H9 (cell line): ENCODE measurements around the gene WDR43. TPM values are rescaled to one million over a fixed set of nuclear protein-coding genes. Genes with fewer than 3 reads are reported as not detected.

Source experiments
- DNase-seq: peaks from one replicate; pipeline ENCODE4 v3.0.0-alpha.2; 2017
- H2AFZ ChIP-seq: one replicate; pipeline ENCODE4 v1.6.1; 2013; ENCODE audit warnings: mild to moderate bottlenecking, low read length, control low read depth, moderate library complexity
- H2AK5ac ChIP-seq: 2 replicates; pipeline ENCODE4 v1.6.1; 2013; ENCODE audit warnings: low read length, control low read depth, mixed read lengths; ENCODE audit not compliant: insufficient read length
- H2BK120ac ChIP-seq: one replicate; pipeline ENCODE4 v1.6.1; 2013; ENCODE audit warnings: low read depth, mild to moderate bottlenecking, low read length, control low read depth, inconsistent platforms; ENCODE audit not compliant: poor library complexity, severe bottlenecking
- H2BK12ac ChIP-seq: 2 replicates; pipeline ENCODE4 v1.6.1; 2013; ENCODE audit warnings: low read length, control low read depth, mixed read lengths, low read depth; ENCODE audit not compliant: insufficient read length
- H2BK15ac ChIP-seq: 2 replicates; pipeline ENCODE4 v1.6.1; 2013; ENCODE audit warnings: low read depth, low read length, control low read depth
- H2BK20ac ChIP-seq: one replicate; pipeline ENCODE4 v1.6.1; 2013; ENCODE audit warnings: low read depth, mild to moderate bottlenecking, low read length, control low read depth, inconsistent platforms; ENCODE audit not compliant: poor library complexity, severe bottlenecking
- H2BK5ac ChIP-seq: 2 replicates; pipeline ENCODE4 v1.6.1; 2013; ENCODE audit warnings: low read length, control low read depth, mixed read lengths; ENCODE audit not compliant: insufficient read length
- H3K14ac ChIP-seq: 2 replicates; pipeline ENCODE4 v1.6.1; 2013; ENCODE audit warnings: low read length, control low read depth; ENCODE audit not compliant: insufficient read depth
- H3K18ac ChIP-seq: 2 replicates; pipeline ENCODE4 v1.6.1; 2013; ENCODE audit warnings: low read depth, mild to moderate bottlenecking, mixed read lengths, low read length, control low read depth; ENCODE audit not compliant: insufficient read length
- H3K23ac ChIP-seq: 2 replicates; pipeline ENCODE4 v1.6.1; 2013; ENCODE audit warnings: low read length, control low read depth, mixed read lengths, low read depth; ENCODE audit not compliant: insufficient read length
- H3K23me2 ChIP-seq: 2 replicates; pipeline ENCODE4 v1.6.1; 2013; ENCODE audit warnings: low read depth, mild to moderate bottlenecking, mixed read lengths, low read length, control low read depth; ENCODE audit not compliant: insufficient read length, poor library complexity, severe bottlenecking
- H3K27ac ChIP-seq: 2 replicates; pipeline ENCODE4 v1.5.1; 2013; ENCODE audit warnings: low read length, control low read depth, mixed read lengths, low read depth; ENCODE audit not compliant: insufficient read length
- H3K27me3 ChIP-seq: 2 replicates; pipeline ENCODE4 v1.6.1; 2013; ENCODE audit warnings: low read length, control low read depth, inconsistent platforms; ENCODE audit not compliant: insufficient read depth
- H3K4ac ChIP-seq: 2 replicates; pipeline ENCODE4 v1.6.1; 2013; ENCODE audit warnings: low read depth, mild to moderate bottlenecking, control low read depth, inconsistent platforms, low read length, moderate library complexity
- H3K4me1 ChIP-seq: 2 replicates; pipeline ENCODE4 v1.6.1; 2013; ENCODE audit warnings: low read length, control low read depth, inconsistent platforms; ENCODE audit not compliant: insufficient read depth
- H3K4me2 ChIP-seq: 2 replicates; pipeline ENCODE4 v1.6.1; 2013; ENCODE audit warnings: low read length, control low read depth, mixed read lengths; ENCODE audit not compliant: insufficient read length, insufficient read depth
- H3K56ac ChIP-seq: 2 replicates; pipeline ENCODE4 v1.6.1; 2013; ENCODE audit warnings: low read depth, mild to moderate bottlenecking, mixed read lengths, low read length, control low read depth; ENCODE audit not compliant: insufficient read length
- H3K79me1 ChIP-seq: 2 replicates; pipeline ENCODE4 v1.6.1; 2013; ENCODE audit warnings: low read depth, mild to moderate bottlenecking, moderate library complexity, low read length, control low read depth, inconsistent platforms; ENCODE audit not compliant: insufficient read depth, poor library complexity, severe bottlenecking
- H3K79me2 ChIP-seq: 2 replicates; pipeline ENCODE4 v1.6.1; 2013; ENCODE audit warnings: low read length, control low read depth, inconsistent platforms; ENCODE audit not compliant: insufficient read depth
- H3K9ac ChIP-seq: 2 replicates; pipeline ENCODE4 v1.6.1; 2013; ENCODE audit warnings: low read length, control low read depth, mixed read lengths; ENCODE audit not compliant: insufficient read length; ENCODE audit errors: extremely low read depth
- H3K9me3 ChIP-seq: one replicate; pipeline ENCODE4 v1.6.1; 2013; ENCODE audit warnings: low read depth, low read length, inconsistent platforms; ENCODE audit not compliant: control insufficient read depth
- H3T11ph ChIP-seq: one replicate; pipeline ENCODE4 v1.6.1; 2013; ENCODE audit warnings: mild to moderate bottlenecking, low read length, control low read depth, inconsistent platforms
- H4K20me1 ChIP-seq: one replicate; pipeline ENCODE4 v1.6.1; 2013; ENCODE audit not compliant: control insufficient read depth, insufficient read length, insufficient read depth
- H4K5ac ChIP-seq: 2 replicates; pipeline ENCODE4 v1.6.1; 2013; ENCODE audit warnings: low read depth, mild to moderate bottlenecking, mixed read lengths, low read length, control low read depth; ENCODE audit not compliant: insufficient read length
- H4K8ac ChIP-seq: replicated peaks from 2 replicates; pipeline ENCODE4 v1.6.1; 2013; ENCODE audit warnings: low read length, control low read depth, mixed read lengths, low read depth; ENCODE audit not compliant: insufficient read length
- H4K91ac ChIP-seq: 2 replicates; pipeline ENCODE4 v1.6.1; 2013; ENCODE audit warnings: low read depth, mild to moderate bottlenecking, moderate library complexity, mixed read lengths, low read length, control low read depth; ENCODE audit not compliant: insufficient read length
- H3K27ac Mint-ChIP-seq, 3 experiments: 2 replicates in 2 of 3; 3 replicates in 1 of 3; pipeline ENCODE4 v1.8.0; 2020 to 2021; ENCODE audit warnings: mixed read lengths in 3 of 3, mild to moderate bottlenecking in 1 of 3, moderate library complexity in 1 of 3
- H3K27me3 Mint-ChIP-seq: 2 replicates; pipeline ENCODE4 v1.8.0; 2021; ENCODE audit warnings: low read depth, mild to moderate bottlenecking, moderate library complexity, mixed read lengths
- H3K36me3 Mint-ChIP-seq, 3 experiments: 2 replicates in 2 of 3; 3 replicates in 1 of 3; pipeline ENCODE4 v1.8.0; 2020 to 2021; ENCODE audit warnings: low read depth in 3 of 3, mixed read lengths in 3 of 3; ENCODE audit not compliant: insufficient read depth in 1 of 3
- H3K4me1 Mint-ChIP-seq, 2 experiments: 2 replicates each; pipeline ENCODE4 v1.8.0; 2020; ENCODE audit warnings: mixed read lengths in 2 of 2
- H3K4me3 Mint-ChIP-seq, 2 experiments: 2 replicates in 1 of 2; 3 replicates in 1 of 2; pipeline ENCODE4 v1.8.0; 2020 to 2021; ENCODE audit warnings: mild to moderate bottlenecking in 2 of 2, mixed read lengths in 2 of 2, moderate library complexity in 1 of 2
- H3K9me3 Mint-ChIP-seq, 2 experiments: 2 replicates in 1 of 2; 3 replicates in 1 of 2; pipeline ENCODE4 v1.8.0; 2020; ENCODE audit warnings: mild to moderate bottlenecking in 2 of 2, mixed read lengths in 2 of 2, moderate library complexity in 1 of 2
- WGBS: extraction: QIAGEN DNeasy Blood & Tissue Kit; methylation state at CpG from one replicate; pipeline ENCODE4 v1.1.7; 2013; ENCODE audit warnings: missing lambda C conversion rate, low lambda C conversion rate, mixed read lengths; ENCODE audit not compliant: insufficient read length; ENCODE audit errors: extremely low coverage; 5-methylcytosine and 5-hydroxymethylcytosine counted together
- total RNA-seq: library from RNA; stranded (reverse); gene quantifications from 2 replicates; pipeline ENCODE4 v1.2.1, GENCODE V29; 2021
- TF ChIP-seq, protein P1 (sequence below): fragments of 200-600 bp; sonication (generic); conservative IDR thresholded peaks from 3 replicates; pipeline ENCODE4 v1.8.0; 2021; ENCODE audit warnings: antibody characterized with exemption, mild to moderate bottlenecking

Gene WDR43
- total RNA-seq, 1 experiment from 2014 or later, result 186 TPM

- Histone ChIP-seq H2BK120ac (no peak overlapping the region), H3K23ac (no peak overlapping the region), H2BK5ac (no peak overlapping the region), H3K4ac (no peak overlapping the region), H2AFZ (no peak overlapping the region), H3K18ac (no peak overlapping the region), H3K23me2 (no peaks in the 10 kb centered on the region), H3K79me2 (no peaks in the 10 kb centered on the region), H2BK15ac (no peak overlapping the region), H3K9ac (no peak overlapping the region), H4K20me1 (no peaks in the 10 kb centered on the region), H4K91ac (no peak overlapping the region), H3K56ac (no peak overlapping the region), H3K4me2 (no peak overlapping the region), H3T11ph (no peak overlapping the region), H3K27ac (no peak overlapping the region), H4K5ac (no peak overlapping the region), H3K9me3 (no peaks in the 10 kb centered on the region), H2AK5ac (no peak overlapping the region), H3K14ac (no peak overlapping the region), H2BK20ac (no peak overlapping the region), H2BK12ac (no peak overlapping the region), H3K4me1 (no peaks in the 10 kb centered on the region; the same call in 1 of the 2 replicates), H4K8ac (no peak overlapping the region), H3K79me1 (no peaks in the 10 kb centered on the region), H3K27me3 (peaks cover 2% of the 10 kb centered on the region; the same call in 1 of the 2 replicates)
- Mint-ChIP-seq H3K36me3 (no peaks in the 10 kb centered on the region), H3K9me3 (no peaks in the 10 kb centered on the region), H3K4me3 (no peak overlapping the region), H3K4me1 (peaks cover 5 to 10% of the 10 kb centered on the region in 2 experiments), H3K27ac (no peak overlapping the region; a peak in 1 of 7 replicates), H3K27me3 (peaks cover 3% of the 10 kb centered on the region)
- DNase-seq, result no peak
- WGBS, result no CpG with 5 or more reads among the region's 6 CpGs
- TF ChIP-seq, protein P1, sequence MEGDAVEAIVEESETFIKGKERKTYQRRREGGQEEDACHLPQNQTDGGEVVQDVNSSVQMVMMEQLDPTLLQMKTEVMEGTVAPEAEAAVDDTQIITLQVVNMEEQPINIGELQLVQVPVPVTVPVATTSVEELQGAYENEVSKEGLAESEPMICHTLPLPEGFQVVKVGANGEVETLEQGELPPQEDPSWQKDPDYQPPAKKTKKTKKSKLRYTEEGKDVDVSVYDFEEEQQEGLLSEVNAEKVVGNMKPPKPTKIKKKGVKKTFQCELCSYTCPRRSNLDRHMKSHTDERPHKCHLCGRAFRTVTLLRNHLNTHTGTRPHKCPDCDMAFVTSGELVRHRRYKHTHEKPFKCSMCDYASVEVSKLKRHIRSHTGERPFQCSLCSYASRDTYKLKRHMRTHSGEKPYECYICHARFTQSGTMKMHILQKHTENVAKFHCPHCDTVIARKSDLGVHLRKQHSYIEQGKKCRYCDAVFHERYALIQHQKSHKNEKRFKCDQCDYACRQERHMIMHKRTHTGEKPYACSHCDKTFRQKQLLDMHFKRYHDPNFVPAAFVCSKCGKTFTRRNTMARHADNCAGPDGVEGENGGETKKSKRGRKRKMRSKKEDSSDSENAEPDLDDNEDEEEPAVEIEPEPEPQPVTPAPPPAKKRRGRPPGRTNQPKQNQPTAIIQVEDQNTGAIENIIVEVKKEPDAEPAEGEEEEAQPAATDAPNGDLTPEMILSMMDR, result no peak
Measured at GRCh38 chr2:28995765-28996750, 101.6 kb downstream of the WDR43 start.
